Erythroblast (primary cell): ENCODE results near the gene ZNHIT1.
"Not testable (repeated sequence)": the region's sequence is repeated elsewhere in the genome, so short reads cannot be mapped to it uniquely, and the experiment has no call there.

Source experiments
- GATA1 ChIP-seq: IDR thresholded peaks from 2 replicates; pipeline ENCODE4 v1.6.1; 2011; ENCODE audit warnings: low read depth, mild to moderate bottlenecking, control low read depth, low read length, moderate library complexity
- POLR2A ChIP-seq: IDR thresholded peaks from 2 replicates; pipeline ENCODE4 v1.6.1; 2011; ENCODE audit warnings: mild to moderate bottlenecking, low read length

DNA sequence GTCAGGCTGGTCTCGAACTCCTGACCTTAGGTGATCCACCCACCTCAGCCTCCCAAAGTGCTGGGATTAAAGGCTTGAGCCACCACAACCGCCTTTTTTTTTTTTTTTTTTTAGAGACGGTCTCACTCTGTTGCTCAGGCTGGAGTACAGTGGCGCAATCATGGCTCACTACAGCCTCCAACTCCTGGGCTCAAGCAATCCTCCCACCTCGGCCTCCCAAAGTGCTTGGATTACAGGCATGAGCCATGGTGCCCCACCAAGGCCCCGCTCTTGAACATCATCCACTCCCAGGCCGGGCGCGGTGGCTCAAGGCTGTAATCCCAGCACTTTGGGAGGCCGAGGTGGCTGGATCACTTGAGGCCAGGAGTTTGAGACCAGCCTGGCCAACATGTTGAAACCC lies 18.4 kb upstream of the ZNHIT1 start:
- not testable (repeated sequence) for TF ChIP-seq POLR2A, GATA1
